Vagina (tissue), 2 donors: ENCODE data around the gene KLHL29.

ENCODE experiments used
- CTCF ChIP-seq, 3 experiments: fragments of 450-650 bp in 2 of 3; fragments of 200-600 bp in 1 of 3; sonication (generic) in 1 of 3; IDR thresholded peaks; one replicate each; pipeline ENCODE4 v1.5.1; 2017 to 2019; ENCODE audit warnings: antibody characterized with exemption in 3 of 3, mild to moderate bottlenecking in 2 of 3, moderate library complexity in 2 of 3
- POLR2AphosphoS5 ChIP-seq, 2 donors: sonication (generic); formaldehyde crosslinking; IDR thresholded peaks; one replicate each; pipeline ENCODE4 v1.9.0; 2017; ENCODE audit warnings: antibody characterized with exemption in 2 of 2, mild to moderate bottlenecking in 2 of 2, low read depth in 1 of 2; ENCODE audit not compliant: insufficient read depth in 1 of 2

GRCh38 chr2:23569761-23570365 is 184.9 kb downstream of the KLHL29 start:
- TF ChIP-seq CTCF (IDR thresholded peaks at IDR 0.05) (no peak), POLR2AphosphoS5 (IDR thresholded peaks at IDR 0.05; ENCODE audit: insufficient read depth in 1 of 2, low read depth in 1 of 2) (no peak)
